ENCODE measurements around the gene ZNF32.
A peak's percentile ranks its signal among the peaks of the same experiment; 100 is the strongest.
"Not testable (repeated sequence)": the region's sequence is repeated elsewhere in the genome, so short reads cannot be mapped to it uniquely, and the experiment has no call there.

Gene ZNF32

DNA sequence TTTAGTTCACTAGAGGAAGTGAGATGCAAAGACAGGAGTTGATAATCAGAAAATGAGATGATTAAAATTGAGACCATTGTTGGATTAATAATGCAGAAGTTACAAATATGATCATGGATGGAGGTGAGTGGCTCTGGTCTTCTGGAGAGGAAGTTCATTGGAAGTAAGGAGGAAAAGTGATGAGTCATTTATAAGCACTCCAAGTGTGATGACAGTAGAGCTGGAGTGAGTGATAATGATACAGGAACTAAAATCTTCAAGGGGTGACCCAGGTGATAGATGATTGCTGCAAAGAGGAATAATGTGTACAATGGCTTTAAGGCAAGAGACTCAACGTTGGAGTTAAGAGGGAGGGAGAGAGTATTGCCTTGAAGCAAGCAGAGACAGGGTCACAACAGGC is 20.7 kb downstream of the ZNF32 start:
- DNase-seq (ENCODE audit: low read depth): no peak

DNA sequence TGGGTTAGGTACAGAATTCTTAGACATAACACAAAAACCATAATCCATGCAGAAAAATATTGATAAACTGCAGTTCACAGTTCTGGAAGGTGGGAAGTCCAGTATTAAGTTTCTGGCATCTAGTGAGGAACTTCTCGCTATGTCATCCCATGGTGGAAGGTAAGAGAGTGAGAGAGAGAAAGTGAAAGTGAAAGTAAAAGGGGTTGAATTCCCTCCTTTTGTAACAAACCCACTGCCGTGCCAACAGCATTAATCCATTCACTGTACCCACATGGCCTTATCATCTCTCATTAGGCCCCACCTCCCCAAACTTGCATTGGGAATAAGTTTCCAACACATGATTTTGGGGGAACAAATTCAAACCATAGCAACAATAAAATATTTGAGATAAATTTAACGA is 25.3 kb downstream of the ZNF32 start:
- DNase-seq (ENCODE audit: low read depth): no peak

DNA sequence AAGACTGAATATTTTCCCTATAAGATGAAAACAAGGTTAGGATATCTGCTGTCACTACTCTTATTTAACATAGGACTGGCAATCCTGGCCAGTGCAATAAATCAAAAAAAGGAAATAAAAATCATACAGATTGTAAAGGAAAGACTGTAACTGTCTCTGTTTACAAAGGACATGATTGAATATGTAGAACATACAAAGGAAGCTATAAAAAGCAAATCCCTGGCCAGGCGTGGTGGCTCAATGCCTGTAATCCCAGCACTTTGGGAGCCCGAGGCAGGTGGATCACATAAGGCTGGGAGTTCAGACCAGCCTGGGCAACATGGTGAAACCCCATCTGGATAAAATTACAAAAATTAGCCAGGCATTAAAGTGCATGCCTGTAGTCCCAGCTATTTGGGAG is 26.6 kb downstream of the ZNF32 start:
- DNase-seq (ENCODE audit: low read depth): no peak

DNA sequence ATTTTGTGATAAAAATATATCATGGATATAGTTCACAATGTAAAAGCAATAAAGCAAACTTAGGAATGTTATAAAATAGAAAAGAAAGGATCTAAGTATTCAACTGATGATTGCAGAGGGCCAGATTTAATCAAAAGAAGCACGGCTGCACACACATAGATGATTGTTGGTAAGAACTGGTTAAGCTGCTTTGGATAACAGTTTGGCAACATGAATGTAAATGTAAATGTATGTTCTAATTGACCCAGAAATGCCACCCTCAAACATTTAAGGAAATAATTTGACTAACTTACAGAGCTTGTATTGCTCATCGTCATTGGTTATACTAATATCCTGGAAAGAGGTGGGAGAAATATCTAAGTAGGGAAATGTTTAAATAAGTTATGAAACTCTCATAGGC is 29.3 kb downstream of the ZNF32 start:
- no peak for DNase-seq (ENCODE audit: low read depth)

DNA sequence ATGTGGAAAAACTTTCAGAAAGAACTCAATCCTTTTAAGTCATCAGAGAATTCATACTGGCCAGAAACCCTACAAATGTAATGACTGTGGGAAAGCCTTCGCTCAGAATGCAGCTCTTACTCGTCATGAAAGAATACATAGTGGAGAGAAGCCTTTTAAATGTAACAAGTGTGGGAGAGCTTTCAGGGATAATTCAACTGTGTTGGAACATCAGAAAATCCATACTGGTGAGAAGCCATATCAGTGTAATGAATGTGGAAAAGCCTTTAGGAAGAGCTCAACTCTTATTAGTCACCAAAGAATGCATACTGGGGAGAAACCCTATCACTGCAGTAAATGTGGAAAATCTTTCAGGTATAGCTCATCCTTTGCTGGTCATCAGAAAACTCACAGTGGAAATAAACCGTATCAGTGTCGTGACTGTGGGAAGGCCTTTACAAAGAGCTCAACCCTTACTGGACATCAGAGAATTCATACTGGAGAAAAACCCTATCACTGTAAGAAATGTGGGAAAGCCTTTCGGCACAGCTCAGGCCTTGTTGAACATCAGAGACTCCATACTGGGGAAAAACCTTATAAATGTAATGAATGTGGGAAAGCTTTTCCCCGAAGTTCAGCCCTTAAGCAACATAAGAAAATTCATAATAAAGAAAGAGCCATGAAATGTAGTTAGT is 31.8 kb downstream of the ZNF32 start:
- DNase-seq (ENCODE audit: low read depth): no peak

- DNase-seq (ENCODE audit: low read depth): no peak
Measured at GRCh38 chr10:43610636-43611035, 38.0 kb downstream of the ZNF32 start.

DNA sequence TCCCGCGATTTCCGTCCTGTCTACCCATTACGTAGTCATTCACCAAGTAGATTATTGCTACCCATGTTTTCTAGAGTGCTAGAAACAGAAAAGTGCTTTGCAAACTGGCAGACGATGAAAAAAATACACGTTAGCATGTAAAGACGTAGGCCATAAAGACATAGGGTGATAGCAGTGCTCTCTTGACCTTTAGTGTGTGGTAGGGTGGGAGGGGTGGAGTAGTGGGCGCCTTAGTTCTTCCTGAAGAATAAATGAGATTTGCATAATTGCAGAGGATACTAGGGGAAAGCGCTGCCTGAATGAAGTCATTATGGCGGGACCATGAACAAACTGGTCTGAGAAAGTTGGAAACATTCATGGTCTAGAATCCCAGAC is 41.5 kb downstream of the ZNF32 start:
- DNase-seq (ENCODE audit: low read depth): no peak

DNA sequence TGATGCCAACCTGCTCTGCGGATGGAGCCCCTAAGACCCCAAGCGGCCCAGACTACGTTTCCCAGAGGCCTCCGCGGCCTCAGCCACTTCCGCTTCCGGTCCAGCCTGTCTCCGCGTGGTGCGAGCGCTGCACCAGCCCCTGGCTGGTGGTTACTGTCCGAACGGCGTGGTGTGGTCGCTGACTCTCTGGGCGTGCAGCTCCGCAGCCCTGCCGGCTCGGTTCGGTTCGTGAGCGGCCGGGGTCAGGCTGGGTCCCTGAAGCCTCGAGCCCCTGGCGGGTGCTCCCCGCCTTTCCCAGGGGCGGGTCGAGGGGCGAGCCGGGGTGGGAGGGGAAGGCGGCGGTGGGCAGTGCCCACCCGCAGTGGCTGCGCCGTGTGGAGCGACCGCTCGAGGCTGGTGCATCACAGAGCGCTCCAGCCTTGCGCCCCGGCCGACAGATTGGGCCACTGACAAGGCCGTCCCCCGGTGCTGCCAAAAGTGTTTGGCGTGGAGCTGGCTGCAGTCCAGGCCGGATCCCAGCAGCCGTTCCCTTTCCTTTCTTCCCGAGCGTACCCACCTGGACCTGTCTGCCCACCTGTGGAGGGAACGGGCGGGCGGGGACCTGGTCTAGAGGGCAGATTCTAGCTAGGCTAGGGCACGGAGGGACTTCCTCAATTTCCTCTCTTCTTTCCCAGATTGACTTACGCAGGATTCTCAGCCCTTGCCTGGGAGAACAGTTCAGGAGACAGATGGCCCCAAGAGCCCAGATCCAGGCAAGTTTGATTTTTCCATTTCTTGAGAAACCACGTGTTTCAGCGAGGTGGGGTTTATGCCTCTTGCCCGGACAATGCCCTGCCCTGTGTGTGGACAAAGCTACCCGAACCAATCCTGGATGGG is 42.1 kb downstream of the ZNF32 start, which contains the start of gene ZNF485:
TSS of gene ZNF485 (plus strand) at position 116 of the 876 bp plus-strand sequence. CDS start at position 729, 613 bp downstream.
- DNase-seq (ENCODE audit: low read depth): peak; percentile 36

GRCh38 chr10:43605850-43606322 is 42.8 kb downstream of the ZNF32 start:
- no peak for DNase-seq (ENCODE audit: low read depth)

DNA sequence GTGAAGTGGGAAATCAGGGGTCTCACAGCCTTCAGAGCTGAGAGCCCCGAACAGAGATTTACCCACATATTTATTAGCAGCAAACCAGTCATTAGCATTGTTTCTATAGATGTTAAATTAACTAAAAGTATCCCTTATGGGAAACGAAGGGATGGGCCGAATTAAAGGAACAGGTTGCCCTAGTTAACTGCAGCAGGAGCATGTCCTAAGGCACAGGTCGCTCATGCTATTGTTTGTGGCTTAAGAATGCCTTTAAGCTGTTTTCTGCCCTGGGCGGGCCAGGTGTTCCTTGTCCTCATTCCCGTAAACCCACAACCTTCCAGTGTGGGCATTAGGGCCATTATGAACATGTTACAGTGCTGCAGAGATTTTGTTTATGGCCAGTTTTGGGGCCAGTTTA is 47.1 kb downstream of the ZNF32 start:
- DNase-seq (ENCODE audit: low read depth): not testable (repeated sequence)

DNA sequence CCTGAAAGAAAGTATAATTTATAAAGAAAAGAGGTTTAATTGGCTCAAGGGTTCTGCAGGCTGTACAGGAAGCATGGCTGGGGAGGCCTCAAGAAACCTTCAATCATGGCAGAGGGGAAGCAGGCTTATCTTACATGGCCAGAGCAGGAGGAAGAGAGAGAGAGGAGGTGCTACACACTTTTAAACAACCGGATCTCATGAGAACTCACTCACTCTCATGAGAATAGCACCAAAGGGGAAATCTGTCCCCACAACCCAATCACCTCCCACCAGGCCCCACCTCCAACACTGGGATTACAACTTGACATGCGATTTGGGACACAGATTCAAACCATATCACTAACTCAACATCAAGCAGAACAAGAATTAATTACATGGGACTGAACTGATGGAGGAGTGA is 49.3 kb downstream of the ZNF32 start:
- DNase-seq (ENCODE audit: low read depth): no peak

- DNase-seq (ENCODE audit: low read depth): no peak
Measured at GRCh38 chr10:43598446-43598845, 50.2 kb downstream of the ZNF32 start.

DNA sequence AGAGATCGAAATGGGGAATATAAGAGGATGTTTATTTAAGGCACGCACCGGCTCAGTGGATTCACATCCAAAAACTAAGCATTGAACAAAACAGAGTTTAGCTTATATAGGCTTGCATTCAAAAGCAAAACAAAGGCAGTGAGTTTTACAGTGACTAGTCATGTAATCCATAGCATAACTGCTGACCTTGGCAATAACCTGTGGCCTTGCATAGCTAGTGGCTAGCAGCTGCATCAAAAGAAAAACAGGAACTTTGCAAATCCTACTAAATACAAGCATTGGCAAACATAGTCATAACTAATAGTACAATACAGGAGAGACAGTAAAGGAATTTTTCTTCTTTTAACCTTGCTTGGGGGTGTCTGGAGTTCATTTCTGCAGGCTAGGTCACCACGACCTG is 52.1 kb downstream of the ZNF32 start:
- DNase-seq (ENCODE audit: low read depth): no peak

DNA sequence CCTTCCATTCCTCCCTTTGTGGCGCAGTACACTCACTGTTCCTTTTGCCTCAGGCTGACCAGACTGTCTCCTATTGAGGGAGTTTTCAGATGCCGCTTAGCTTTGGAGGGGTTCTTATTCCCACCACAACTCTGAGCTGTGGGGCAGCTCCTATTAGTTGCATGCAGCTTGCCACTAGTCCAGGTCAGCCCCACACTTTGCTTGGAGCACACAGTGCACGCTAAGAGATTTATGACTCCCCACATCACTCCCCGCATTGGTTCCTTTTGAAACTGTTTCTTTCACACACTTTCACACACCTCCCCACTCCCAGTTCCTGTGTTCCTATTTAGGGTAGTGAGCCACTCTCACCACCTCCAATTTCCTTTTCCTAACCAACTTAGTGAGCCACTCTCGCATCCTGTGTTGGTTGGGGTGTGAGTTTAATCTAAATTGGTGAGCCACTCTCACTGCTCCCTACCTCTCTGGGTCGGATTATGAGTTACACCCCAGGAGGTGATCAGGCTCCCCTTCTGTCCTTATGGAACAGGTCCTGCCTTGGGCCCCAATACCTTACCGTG is 52.9 kb downstream of the ZNF32 start:
- no peak for DNase-seq (ENCODE audit: low read depth)

- DNase-seq (ENCODE audit: low read depth): no peak
Measured at GRCh38 chr10:43594944-43595589, 53.6 kb downstream of the ZNF32 start.

Data from stromal cell of bone marrow (primary cell).